ENCODE data around the gene EFCAB8.

DNA sequence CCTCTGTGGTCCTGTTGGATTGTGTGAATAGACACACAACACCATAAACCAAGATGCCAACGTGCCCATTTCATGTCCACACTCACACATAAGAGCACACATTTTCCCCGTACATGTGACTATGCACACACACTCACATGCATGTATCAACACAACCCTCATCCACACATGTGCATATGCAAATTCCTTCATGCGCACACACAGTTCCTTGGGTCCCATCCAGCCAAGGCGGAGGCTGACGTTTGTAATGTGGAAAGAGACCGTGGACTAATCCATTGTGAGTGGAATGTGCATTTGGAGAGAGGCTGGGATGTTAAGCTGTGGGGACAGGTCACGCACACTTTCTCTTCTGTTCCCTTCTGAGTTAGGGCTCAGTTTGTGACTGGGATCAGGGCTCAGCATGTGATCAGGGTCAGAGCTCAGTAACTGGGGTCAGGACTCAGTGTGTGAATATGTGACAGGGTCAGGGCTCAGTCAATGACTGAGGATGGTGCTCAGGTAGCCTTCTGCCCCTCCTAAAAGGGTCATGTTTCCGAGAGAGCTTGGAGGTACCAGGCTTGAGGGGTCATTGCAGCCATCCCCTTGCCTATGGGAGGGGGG lies 148.2 kb downstream of the EFCAB8 start:
- TF ChIP-seq, protein P1, sequence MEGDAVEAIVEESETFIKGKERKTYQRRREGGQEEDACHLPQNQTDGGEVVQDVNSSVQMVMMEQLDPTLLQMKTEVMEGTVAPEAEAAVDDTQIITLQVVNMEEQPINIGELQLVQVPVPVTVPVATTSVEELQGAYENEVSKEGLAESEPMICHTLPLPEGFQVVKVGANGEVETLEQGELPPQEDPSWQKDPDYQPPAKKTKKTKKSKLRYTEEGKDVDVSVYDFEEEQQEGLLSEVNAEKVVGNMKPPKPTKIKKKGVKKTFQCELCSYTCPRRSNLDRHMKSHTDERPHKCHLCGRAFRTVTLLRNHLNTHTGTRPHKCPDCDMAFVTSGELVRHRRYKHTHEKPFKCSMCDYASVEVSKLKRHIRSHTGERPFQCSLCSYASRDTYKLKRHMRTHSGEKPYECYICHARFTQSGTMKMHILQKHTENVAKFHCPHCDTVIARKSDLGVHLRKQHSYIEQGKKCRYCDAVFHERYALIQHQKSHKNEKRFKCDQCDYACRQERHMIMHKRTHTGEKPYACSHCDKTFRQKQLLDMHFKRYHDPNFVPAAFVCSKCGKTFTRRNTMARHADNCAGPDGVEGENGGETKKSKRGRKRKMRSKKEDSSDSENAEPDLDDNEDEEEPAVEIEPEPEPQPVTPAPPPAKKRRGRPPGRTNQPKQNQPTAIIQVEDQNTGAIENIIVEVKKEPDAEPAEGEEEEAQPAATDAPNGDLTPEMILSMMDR (IDR thresholded peaks at IDR 0.05; ENCODE audit: low read depth, low read length): no peak
- TF ChIP-seq POLR2A (IDR thresholded peaks at IDR 0.05; ENCODE audit: extremely low read depth, insufficient read length) (no peak), MYC (IDR thresholded peaks at IDR 0.05; ENCODE audit: low read depth, low read length) (no peak)
- TF ChIP-seq, protein P2, sequence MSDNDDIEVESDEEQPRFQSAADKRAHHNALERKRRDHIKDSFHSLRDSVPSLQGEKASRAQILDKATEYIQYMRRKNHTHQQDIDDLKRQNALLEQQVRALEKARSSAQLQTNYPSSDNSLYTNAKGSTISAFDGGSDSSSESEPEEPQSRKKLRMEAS (IDR thresholded peaks at IDR 0.05; ENCODE audit: low read depth, low read length): no peak

Measured in NB4 (cell line).